ENCODE measurements around the gene MBNL2.
A peak's percentile ranks its signal among the peaks of the same experiment; 100 is the strongest.

Gene MBNL2

GRCh38 chr13:97353927-97354675 lies 132.0 kb downstream of the MBNL2 start:
- no peak for DNase-seq

- DNase-seq, result no peak
Measured at GRCh38 chr13:97354808-97355207, 132.7 kb downstream of the MBNL2 start.

GRCh38 chr13:97356592-97356991 lies 134.5 kb downstream of the MBNL2 start:
- no peak for DNase-seq

GRCh38 chr13:97359181-97360057 lies 137.3 kb downstream of the MBNL2 start:
- DNase-seq, result peak; percentile 79

- DNase-seq, result no peak
Measured at GRCh38 chr13:97360610-97361009, 138.5 kb downstream of the MBNL2 start.

- DNase-seq, result no peak
Measured at GRCh38 chr13:97364031-97364430, 141.9 kb downstream of the MBNL2 start.

- DNase-seq, result no peak
Measured at GRCh38 chr13:97364827-97365226, 142.7 kb downstream of the MBNL2 start.

GRCh38 chr13:97366172-97366688 lies 144.1 kb downstream of the MBNL2 start:
- DNase-seq, result no peak

- no peak for DNase-seq
Measured at GRCh38 chr13:97367016-97367822, 145.1 kb downstream of the MBNL2 start.

- no peak for DNase-seq
Measured at GRCh38 chr13:97369261-97369893, 147.2 kb downstream of the MBNL2 start.

GRCh38 chr13:97371486-97372109 lies 149.5 kb downstream of the MBNL2 start:
- no peak for DNase-seq

- peak; percentile 41 for DNase-seq
Measured at GRCh38 chr13:97372936-97373335, 150.8 kb downstream of the MBNL2 start.

- DNase-seq, result no peak
Measured at GRCh38 chr13:97373787-97374186, 151.7 kb downstream of the MBNL2 start.

GRCh38 chr13:97376981-97377380 lies 154.8 kb downstream of the MBNL2 start:
- no peak for DNase-seq

GRCh38 chr13:97379386-97379785 lies 157.3 kb downstream of the MBNL2 start:
- DNase-seq, result no peak

- no peak for DNase-seq
Measured at GRCh38 chr13:97380696-97381095, 158.6 kb downstream of the MBNL2 start.

- no peak for DNase-seq
Measured at GRCh38 chr13:97381189-97381588, 159.1 kb downstream of the MBNL2 start.

GRCh38 chr13:97382276-97382675 lies 160.1 kb downstream of the MBNL2 start:
- DNase-seq, result no peak

- no peak for DNase-seq
Measured at GRCh38 chr13:97384371-97384770, 162.2 kb downstream of the MBNL2 start.

GRCh38 chr13:97385146-97385545 lies 163.0 kb downstream of the MBNL2 start:
- DNase-seq, result no peak

GRCh38 chr13:97385854-97386253 lies 163.7 kb downstream of the MBNL2 start:
- DNase-seq, result no peak

All from NCI-H2171 treated with DMSO at 0.1 percent for 48 hours (cell line).